MM.1S (cell line): Measurements from ENCODE around the gene BANK1.

ENCODE experiments used
- DNase-seq: peaks from one replicate; pipeline ENCODE4 v3.0.0-alpha.2; 2015
- H2AFZ ChIP-seq: fragments of 300-600 bp; sonication (generic); 2 replicates; pipeline ENCODE4 v1.6.0; 2016; ENCODE audit warnings: antibody characterized with exemption, low read length
- H3F3A ChIP-seq: fragments of 300-600 bp; sonication (generic); 2 replicates; pipeline ENCODE4 v1.6.1; 2016; ENCODE audit warnings: mild to moderate bottlenecking, antibody characterized with exemption, low read length, moderate library complexity, mixed read lengths; ENCODE audit not compliant: insufficient read depth
- H3K27ac ChIP-seq: fragments of 300-600 bp; sonication (generic); 2 replicates; pipeline ENCODE4 v1.5.1; 2016; ENCODE audit warnings: mild to moderate bottlenecking, low read length
- H3K27me3 ChIP-seq: fragments of 300-600 bp; sonication (generic); replicated peaks from 2 replicates; pipeline ENCODE4 v1.6.0; 2016; ENCODE audit warnings: low read length; ENCODE audit not compliant: insufficient read depth
- H3K36me3 ChIP-seq: fragments of 300-600 bp; sonication (generic); replicated peaks from 2 replicates; pipeline ENCODE4 v1.6.1; 2016; ENCODE audit warnings: mild to moderate bottlenecking, low read length, mixed read lengths; ENCODE audit not compliant: insufficient read depth
- H3K4me1 ChIP-seq: fragments of 300-600 bp; sonication (generic); 2 replicates; pipeline ENCODE4 v1.6.1; 2016; ENCODE audit warnings: low read length, mixed read lengths
- H3K4me2 ChIP-seq: fragments of 300-600 bp; sonication (generic); 2 replicates; pipeline ENCODE4 v1.6.0; 2016; ENCODE audit warnings: low read depth, low read length
- H3K4me3 ChIP-seq: fragments of 300-600 bp; sonication (generic); 2 replicates; pipeline ENCODE4 v1.5.1; 2016; ENCODE audit warnings: low read length, mixed read lengths
- H3K79me2 ChIP-seq: fragments of 300-600 bp; sonication (generic); 2 replicates; pipeline ENCODE4 v1.6.1; 2016; ENCODE audit warnings: mixed run types, low read length, mixed read lengths
- H3K9ac ChIP-seq: fragments of 300-600 bp; sonication (generic); 2 replicates; pipeline ENCODE4 v1.6.1; 2016; ENCODE audit warnings: low read length, mixed read lengths
- H3K9me2 ChIP-seq: fragments of 300-600 bp; sonication (generic); replicated peaks from 2 replicates; pipeline ENCODE4 v1.6.1; 2016; ENCODE audit warnings: mild to moderate bottlenecking, low read length, mixed read lengths; ENCODE audit not compliant: insufficient read depth
- H3K9me3 ChIP-seq: fragments of 300-600 bp; sonication (generic); replicated peaks from 2 replicates; pipeline ENCODE4 v1.6.1; 2016; ENCODE audit warnings: mild to moderate bottlenecking, low read length, mixed read lengths; ENCODE audit not compliant: insufficient read depth
- H4K20me1 ChIP-seq: fragments of 300-600 bp; sonication (generic); 2 replicates; pipeline ENCODE4 v1.6.1; 2016; ENCODE audit warnings: mild to moderate bottlenecking, low read length, moderate library complexity, mixed read lengths; ENCODE audit not compliant: insufficient read depth
- EZH2 ChIP-seq: fragments of 300-600 bp; sonication (generic); optimal IDR thresholded peaks from 2 replicates; pipeline ENCODE3; 2017; ENCODE audit warnings: low read depth, mild to moderate bottlenecking, antibody characterized with exemption, low read length, mixed read lengths
- EZH2phosphoT487 ChIP-seq: fragments of 300-600 bp; sonication (generic); IDR thresholded peaks from 2 replicates; pipeline ENCODE4 v1.6.1; 2018; ENCODE audit warnings: antibody characterized with exemption, low read length
- TF ChIP-seq, protein P1 (sequence below): fragments of 300-600 bp; sonication (generic); IDR thresholded peaks from 2 replicates; pipeline ENCODE4 v1.5.1; 2016; ENCODE audit warnings: antibody characterized with exemption, low read length, mixed read lengths

Gene BANK1

DNA sequence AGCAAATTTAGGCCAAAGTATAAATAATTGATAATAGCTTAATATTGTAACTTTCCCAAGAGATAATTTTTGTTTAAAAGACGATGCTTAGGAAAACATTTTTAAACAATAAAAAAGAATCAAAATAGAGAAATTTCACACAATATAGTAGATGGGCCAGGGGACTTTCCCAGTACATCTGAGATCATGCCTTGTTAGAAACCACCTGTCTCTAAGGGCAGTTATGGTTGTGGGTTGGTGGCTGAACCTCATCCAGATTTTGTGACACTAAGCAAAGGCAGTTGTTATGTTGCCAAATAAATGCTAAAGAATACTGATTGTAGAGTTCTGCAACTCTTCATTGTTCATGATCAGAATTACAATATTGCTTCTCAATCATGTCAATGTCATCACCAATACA lies 270.6 kb downstream of the BANK1 start:
- Histone ChIP-seq H3K27me3 (no peaks in the 10 kb centered on the region), H3K4me2 (no peak overlapping the region), H3K27ac (no peak overlapping the region), H3K9ac (no peak overlapping the region), H3K9me2 (no peaks in the 10 kb centered on the region), H3K4me3 (no peak overlapping the region), H2AFZ (no peak overlapping the region), H3K4me1 (no peaks in the 10 kb centered on the region), H4K20me1 (no peaks in the 10 kb centered on the region), H3K36me3 (no peaks in the 10 kb centered on the region), H3K9me3 (no peaks in the 10 kb centered on the region), H3F3A (no peaks in the 10 kb centered on the region), H3K79me2 (no peaks in the 10 kb centered on the region)
- peak; percentile 36 for DNase-seq
- no peak for TF ChIP-seq EZH2
- TF ChIP-seq, protein P1, sequence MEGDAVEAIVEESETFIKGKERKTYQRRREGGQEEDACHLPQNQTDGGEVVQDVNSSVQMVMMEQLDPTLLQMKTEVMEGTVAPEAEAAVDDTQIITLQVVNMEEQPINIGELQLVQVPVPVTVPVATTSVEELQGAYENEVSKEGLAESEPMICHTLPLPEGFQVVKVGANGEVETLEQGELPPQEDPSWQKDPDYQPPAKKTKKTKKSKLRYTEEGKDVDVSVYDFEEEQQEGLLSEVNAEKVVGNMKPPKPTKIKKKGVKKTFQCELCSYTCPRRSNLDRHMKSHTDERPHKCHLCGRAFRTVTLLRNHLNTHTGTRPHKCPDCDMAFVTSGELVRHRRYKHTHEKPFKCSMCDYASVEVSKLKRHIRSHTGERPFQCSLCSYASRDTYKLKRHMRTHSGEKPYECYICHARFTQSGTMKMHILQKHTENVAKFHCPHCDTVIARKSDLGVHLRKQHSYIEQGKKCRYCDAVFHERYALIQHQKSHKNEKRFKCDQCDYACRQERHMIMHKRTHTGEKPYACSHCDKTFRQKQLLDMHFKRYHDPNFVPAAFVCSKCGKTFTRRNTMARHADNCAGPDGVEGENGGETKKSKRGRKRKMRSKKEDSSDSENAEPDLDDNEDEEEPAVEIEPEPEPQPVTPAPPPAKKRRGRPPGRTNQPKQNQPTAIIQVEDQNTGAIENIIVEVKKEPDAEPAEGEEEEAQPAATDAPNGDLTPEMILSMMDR = no peak
- TF ChIP-seq EZH2phosphoT487 = no peak

DNA sequence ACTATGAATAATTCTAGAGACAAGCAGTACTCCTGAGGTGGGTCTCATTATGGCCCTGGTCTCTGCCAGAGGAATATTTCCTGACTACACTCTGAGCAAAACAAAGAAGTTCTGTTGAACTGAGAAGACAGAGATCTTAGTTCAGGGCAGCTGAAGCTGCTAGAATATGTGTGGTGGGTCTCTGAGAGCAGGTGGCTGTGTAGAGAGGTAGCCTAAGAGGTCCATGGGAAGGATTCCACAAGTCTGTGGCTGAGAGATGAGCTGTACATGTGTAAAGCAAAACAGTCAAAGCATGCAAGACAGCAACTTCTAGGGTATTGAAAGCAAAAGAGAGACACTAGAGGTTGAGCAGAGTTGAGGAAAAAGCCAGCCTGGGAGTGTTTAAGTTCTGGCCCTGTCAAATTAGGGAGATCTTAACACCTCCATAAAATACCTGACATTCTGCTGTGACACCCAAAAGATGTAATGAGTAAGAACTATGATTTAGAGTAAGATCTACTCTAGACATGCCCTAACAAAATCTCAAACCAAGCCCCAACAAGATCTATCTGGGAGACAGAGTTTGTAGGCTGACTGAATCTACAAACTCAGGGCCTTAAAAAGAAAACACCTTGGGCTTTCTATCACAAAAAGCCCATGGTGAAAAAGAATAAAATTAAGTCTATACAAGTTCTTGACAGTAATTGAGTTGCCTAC lies 274.4 kb downstream of the BANK1 start:
- no peaks in the 10 kb centered on the region for H3K27me3 ChIP-seq
- no peak overlapping the region for H3K9ac ChIP-seq
- no peaks in the 10 kb centered on the region for H3K36me3 ChIP-seq
- no peak overlapping the region for H3K4me3 ChIP-seq
- DNase-seq = no peak
- no peaks in the 10 kb centered on the region for H4K20me1 ChIP-seq
- no peaks in the 10 kb centered on the region for H3F3A ChIP-seq
- TF ChIP-seq EZH2phosphoT487 (no peak), EZH2 (no peak)
- TF ChIP-seq, protein P1 = no peak
- no peak overlapping the region for H3K4me2 ChIP-seq
- H3K9me3 ChIP-seq = no peaks in the 10 kb centered on the region
- H3K27ac ChIP-seq = no peak overlapping the region
- H3K79me2 ChIP-seq = no peaks in the 10 kb centered on the region
- H2AFZ ChIP-seq = no peak overlapping the region
- no peaks in the 10 kb centered on the region for H3K4me1 ChIP-seq
- no peaks in the 10 kb centered on the region for H3K9me2 ChIP-seq

DNA sequence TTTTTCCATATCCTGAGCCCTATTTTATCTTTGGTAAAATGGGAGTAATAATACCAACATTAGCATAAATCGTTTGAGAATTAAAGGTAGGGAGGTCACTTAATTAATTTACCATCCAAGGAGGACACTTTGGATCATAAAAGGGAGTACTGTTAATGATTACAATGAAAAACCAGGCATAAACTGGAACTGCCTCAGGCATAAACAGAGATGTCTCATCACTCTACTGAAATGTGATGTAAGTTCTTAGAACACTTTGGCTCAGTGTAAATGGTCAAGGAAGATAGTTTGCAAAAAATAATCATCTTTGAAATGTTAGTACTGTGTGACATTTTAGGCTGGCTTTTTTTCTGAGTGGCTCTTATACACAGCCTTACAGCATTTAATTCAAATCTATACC lies 286.1 kb downstream of the BANK1 start:
- Histone ChIP-seq H3K9me2 (no peaks in the 10 kb centered on the region), H3K4me1 (no peaks in the 10 kb centered on the region), H3K9ac (no peak overlapping the region), H3K9me3 (no peaks in the 10 kb centered on the region), H3K27ac (no peak overlapping the region), H3K79me2 (no peaks in the 10 kb centered on the region), H3K36me3 (no peaks in the 10 kb centered on the region), H3K4me3 (no peak overlapping the region), H3F3A (no peaks in the 10 kb centered on the region), H3K27me3 (no peaks in the 10 kb centered on the region), H2AFZ (no peak overlapping the region), H3K4me2 (no peak overlapping the region), H4K20me1 (no peaks in the 10 kb centered on the region)
- TF ChIP-seq EZH2 (no peak), EZH2phosphoT487 (no peak)
- TF ChIP-seq, protein P1 = no peak
- DNase-seq = no peak
